ENCODE results near the gene ERG. TPM values are rescaled to one million over a fixed set of nuclear protein-coding genes. Genes with fewer than 3 reads are reported as not detected.
A peak's percentile ranks its signal among the peaks of the same experiment; 100 is the strongest.

Gene ERG
- total and polyA plus RNA-seq, 3 donors from 2014 or later: 3.7 to 8.0 (median 5.0) TPM

DNA sequence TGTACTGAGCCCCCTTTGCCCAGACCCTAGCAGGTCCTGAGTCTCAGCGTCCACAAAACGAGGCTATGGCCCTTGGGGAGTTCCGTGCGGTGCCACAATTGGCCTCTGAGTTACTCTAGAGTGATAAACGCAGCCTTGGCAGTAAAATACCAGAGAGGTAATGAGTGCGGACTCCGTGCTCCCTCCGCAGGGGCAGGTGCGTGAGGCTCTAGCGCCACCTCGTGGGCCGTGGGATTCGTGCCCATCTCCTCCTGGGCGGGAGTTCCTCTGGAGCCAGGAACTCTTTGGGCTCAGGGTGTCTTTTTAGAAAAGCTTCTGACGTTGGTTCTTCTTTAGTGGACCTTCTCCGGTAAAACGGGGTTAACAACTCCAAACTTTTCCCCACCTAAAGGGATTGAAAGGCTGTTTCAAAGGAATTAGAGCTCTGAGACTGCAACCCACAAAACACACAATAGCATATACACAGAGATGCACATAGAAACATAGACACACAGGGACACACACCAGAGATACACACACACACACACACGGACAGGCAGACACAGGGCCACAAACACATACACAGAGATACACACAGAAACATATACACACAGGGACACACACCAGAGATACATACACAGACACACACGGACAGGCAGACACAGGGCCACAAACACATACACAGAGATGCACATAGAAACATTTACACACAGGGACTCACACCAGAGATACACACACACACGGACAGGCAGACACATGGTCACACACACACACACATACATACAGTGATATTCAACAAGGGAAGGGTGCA lies 142.1 kb downstream of the ERG start:
- no peak for TF ChIP-seq POLR2A (IDR thresholded peaks at IDR 0.05)
- TF ChIP-seq, protein P1, sequence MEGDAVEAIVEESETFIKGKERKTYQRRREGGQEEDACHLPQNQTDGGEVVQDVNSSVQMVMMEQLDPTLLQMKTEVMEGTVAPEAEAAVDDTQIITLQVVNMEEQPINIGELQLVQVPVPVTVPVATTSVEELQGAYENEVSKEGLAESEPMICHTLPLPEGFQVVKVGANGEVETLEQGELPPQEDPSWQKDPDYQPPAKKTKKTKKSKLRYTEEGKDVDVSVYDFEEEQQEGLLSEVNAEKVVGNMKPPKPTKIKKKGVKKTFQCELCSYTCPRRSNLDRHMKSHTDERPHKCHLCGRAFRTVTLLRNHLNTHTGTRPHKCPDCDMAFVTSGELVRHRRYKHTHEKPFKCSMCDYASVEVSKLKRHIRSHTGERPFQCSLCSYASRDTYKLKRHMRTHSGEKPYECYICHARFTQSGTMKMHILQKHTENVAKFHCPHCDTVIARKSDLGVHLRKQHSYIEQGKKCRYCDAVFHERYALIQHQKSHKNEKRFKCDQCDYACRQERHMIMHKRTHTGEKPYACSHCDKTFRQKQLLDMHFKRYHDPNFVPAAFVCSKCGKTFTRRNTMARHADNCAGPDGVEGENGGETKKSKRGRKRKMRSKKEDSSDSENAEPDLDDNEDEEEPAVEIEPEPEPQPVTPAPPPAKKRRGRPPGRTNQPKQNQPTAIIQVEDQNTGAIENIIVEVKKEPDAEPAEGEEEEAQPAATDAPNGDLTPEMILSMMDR (IDR thresholded peaks at IDR 0.05): peak; percentile 87 to 96 (median 89)
- Histone ChIP-seq H3K9me3 (no peaks in the 10 kb centered on the region), H3K4me1 (peaks cover 3% of the 10 kb centered on the region), H3K4me3 (no peak overlapping the region), H3K27ac (no peak overlapping the region), H3K27me3 (no peaks in the 10 kb centered on the region), H3K36me3 (ENCODE audit: low read depth, missing control alignments) (no peaks in the 10 kb centered on the region)
- WGBS, 2 donors: 9 to 10% methylated on average over 14 to 20 of the region's 20 CpGs
- peak; percentile 89 for DNase-seq
- intact Hi-C loops (cut with DNase I; ENCODE audit: low total_unique reads): loop anchor here (10.0 kb wide), 1 partner anchor 191 kb away; no protein-coding TSS in a partner anchor

DNA sequence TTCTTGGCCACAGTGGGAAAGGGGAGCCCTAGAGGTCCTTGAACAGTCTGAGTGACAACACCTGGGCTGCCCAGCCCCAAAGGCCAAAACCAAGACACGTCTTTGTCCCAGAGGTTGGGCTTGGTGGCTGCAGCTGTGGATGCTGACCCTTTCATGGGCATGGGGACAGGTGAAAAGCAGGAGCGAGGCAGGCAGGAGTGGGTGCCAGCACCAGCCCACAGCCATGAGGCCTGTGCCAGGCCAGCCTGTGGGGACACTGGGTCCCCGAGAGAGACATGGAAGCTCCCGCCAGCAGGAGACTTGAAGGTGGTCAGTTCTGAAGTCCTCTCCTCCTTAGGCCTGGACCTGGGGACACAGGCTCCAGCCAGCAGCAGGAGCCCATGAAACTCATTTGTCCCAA lies 142.9 kb downstream of the ERG start:
- TF ChIP-seq, protein P1 (IDR thresholded peaks at IDR 0.05): no peak
- no peak for TF ChIP-seq POLR2A (IDR thresholded peaks at IDR 0.05)
- Histone ChIP-seq H3K9me3 (no peaks in the 10 kb centered on the region), H3K36me3 (ENCODE audit: low read depth, missing control alignments) (no peaks in the 10 kb centered on the region), H3K4me3 (no peak overlapping the region), H3K4me1 (peaks cover 5% of the 10 kb centered on the region), H3K27me3 (no peaks in the 10 kb centered on the region), H3K27ac (no peak overlapping the region)
- intact Hi-C loops (cut with DNase I; ENCODE audit: low total_unique reads): loop anchor here (10.0 kb wide), 1 partner anchor 191 kb away; no protein-coding TSS in a partner anchor
- WGBS, 2 donors: 92 to 97% methylated on average over 2 to 4 of the region's 4 CpGs
- no peak for DNase-seq

DNA sequence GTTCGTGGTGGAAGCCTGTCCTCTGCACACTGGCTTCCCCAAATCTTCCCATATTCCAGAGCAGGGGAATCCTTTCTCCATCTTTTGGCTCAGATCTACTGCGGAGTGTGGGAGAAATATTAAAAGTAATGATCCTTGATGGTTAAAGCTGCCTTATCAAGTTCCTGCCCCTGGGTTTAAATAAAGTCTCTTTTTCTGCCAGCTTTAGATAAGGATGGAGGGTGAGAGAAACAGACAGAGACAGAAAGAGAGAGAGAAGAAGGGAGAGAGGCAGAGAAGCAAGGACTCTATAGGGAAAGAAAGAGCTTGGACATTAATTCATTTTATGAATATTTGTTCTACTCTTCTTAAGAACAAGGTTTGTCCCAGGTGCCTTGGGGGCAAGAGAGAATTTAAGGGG lies 143.5 kb downstream of the ERG start:
- Histone ChIP-seq H3K9me3 (no peaks in the 10 kb centered on the region), H3K27me3 (no peaks in the 10 kb centered on the region), H3K27ac (no peak overlapping the region), H3K4me1 (peaks cover 5% of the 10 kb centered on the region), H3K4me3 (no peak overlapping the region), H3K36me3 (ENCODE audit: low read depth, missing control alignments) (no peaks in the 10 kb centered on the region)
- DNase-seq: no peak
- intact Hi-C loops (cut with DNase I; ENCODE audit: low total_unique reads): loop anchor here (5.0 to 10.0 kb wide), 2 partner anchors 137 to 190 kb away; no protein-coding TSS in a partner anchor
- WGBS, 2 donors: 73 to 82% methylated on average over 2 of the region's 2 CpGs
- no peak for TF ChIP-seq POLR2A (IDR thresholded peaks at IDR 0.05)
- TF ChIP-seq, protein P1 (IDR thresholded peaks at IDR 0.05): no peak

DNA sequence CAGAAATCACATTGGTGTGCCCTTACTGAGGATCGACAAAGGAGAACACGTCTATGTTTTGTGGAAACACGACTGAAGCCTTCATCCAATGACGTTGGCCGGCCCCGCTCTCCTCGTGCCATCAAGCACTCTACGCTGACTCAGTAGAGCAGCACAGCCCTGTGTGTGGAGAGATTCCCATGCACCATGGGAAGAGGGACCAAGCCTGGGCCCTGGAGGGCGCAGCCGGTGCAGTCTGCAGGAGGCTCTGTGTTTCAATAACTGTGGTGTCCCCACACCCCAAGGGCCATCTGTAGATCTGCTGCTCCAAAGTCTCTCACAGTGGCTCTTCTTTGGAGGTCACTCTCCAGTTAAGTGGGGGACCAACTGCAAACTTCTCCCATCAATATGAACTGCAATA lies 144.0 kb downstream of the ERG start:
- intact Hi-C loops (cut with DNase I; ENCODE audit: low total_unique reads): loop anchor here (5.0 to 10.0 kb wide), 2 partner anchors 137 to 189 kb away; no protein-coding TSS in a partner anchor
- H3K9me3 ChIP-seq: no peaks in the 10 kb centered on the region
- no peaks in the 10 kb centered on the region for H3K27me3 ChIP-seq
- WGBS, 2 donors: 96 to 97% methylated on average over 8 to 10 of the region's 10 CpGs
- H3K4me1 ChIP-seq: peaks cover 5% of the 10 kb centered on the region
- H3K27ac ChIP-seq: no peak overlapping the region
- no peak for DNase-seq
- TF ChIP-seq, protein P1 (IDR thresholded peaks at IDR 0.05): no peak
- no peak for TF ChIP-seq POLR2A (IDR thresholded peaks at IDR 0.05)
- H3K4me3 ChIP-seq: no peak overlapping the region
- no peaks in the 10 kb centered on the region for H3K36me3 ChIP-seq (ENCODE audit: low read depth, missing control alignments)

Data from testis (tissue), 3 donors.